Small intestine (tissue), 7 donors: ENCODE measurements around the gene ITLN2. TPM values are rescaled to one million over a fixed set of nuclear protein-coding genes. Genes with fewer than 3 reads are reported as not detected.

ENCODE experiments used
- DNase-seq, 2 donors: peaks; one replicate each; pipeline versions ENCODE4 v3.0.0 to v3.0.0-alpha.2; 2013
- FAIRE-seq: peaks from 2 replicates; lab custom pipeline; 2012; peaks lifted over from hg19 to GRCh38; lab: Jason Lieb, UNC
- H3K27ac ChIP-seq, 3 donors: one replicate each; pipeline ENCODE4 v1.5.1; 2013; ENCODE audit warnings: low read length in 2 of 3, mild to moderate bottlenecking in 2 of 3, control low read depth in 1 of 3, inconsistent platforms in 1 of 3, low read depth in 1 of 3, moderate library complexity in 1 of 3
- H3K27me3 ChIP-seq, 3 donors: one replicate each; pipeline ENCODE4 v1.6.1; 2013; ENCODE audit warnings: low read length in 3 of 3, inconsistent platforms in 1 of 3; ENCODE audit not compliant: control insufficient read depth in 3 of 3, insufficient read depth in 3 of 3
- H3K36me3 ChIP-seq, 3 donors: one replicate each; pipeline ENCODE4 v1.6.1; 2013; ENCODE audit warnings: low read length in 3 of 3, inconsistent platforms in 1 of 3, low read depth in 1 of 3, mild to moderate bottlenecking in 1 of 3, moderate library complexity in 1 of 3; ENCODE audit not compliant: control insufficient read depth in 3 of 3, insufficient read depth in 2 of 3
- H3K4me1 ChIP-seq, 3 donors: one replicate each; pipeline ENCODE4 v1.6.1; 2013; ENCODE audit warnings: low read length in 2 of 3, inconsistent platforms in 1 of 3, low read depth in 1 of 3, mild to moderate bottlenecking in 1 of 3, moderate library complexity in 1 of 3; ENCODE audit not compliant: control insufficient read depth in 3 of 3, insufficient read depth in 2 of 3
- H3K4me3 ChIP-seq, 3 donors: one replicate each; pipeline ENCODE4 v1.5.1; 2013; ENCODE audit warnings: low read length in 3 of 3, control low read depth in 1 of 3, inconsistent platforms in 1 of 3, low read depth in 1 of 3, mild to moderate bottlenecking in 1 of 3, moderate library complexity in 1 of 3
- H3K9me3 ChIP-seq, 2 donors: one replicate each; pipeline ENCODE4 v1.6.1; 2013; ENCODE audit warnings: low read depth in 1 of 2, low read length in 1 of 2; ENCODE audit not compliant: control insufficient read depth in 2 of 2, insufficient read depth in 1 of 2
- WGBS, 3 donors: extraction: QIAGEN DNeasy Blood & Tissue Kit; methylation state at CpG; one replicate each; pipeline ENCODE4 v1.1.7; 2013; 5-methylcytosine and 5-hydroxymethylcytosine counted together
- polyA plus RNA-seq, 4 donors: library from polyadenylated mRNA; stranded (reverse) in 3 of 4; unstranded in 1 of 4; fragments of 200-250 nt in 3 of 4; fragments of 120-200 nt in 1 of 4; gene quantifications; one replicate each; pipeline versions ENCODE4 v1.2.1 to v1.2.3, GENCODE V29; 2013
- donor health status: healthy with polysubstance abuse.
- donor health status: control.
- donor health status: control.
- donor health status: Bipolar disorder and iron deficiency.
- donor health status: healthy.

ITLN2 gene
- polyA plus RNA-seq, 4 donors: 1.7 to 318 (median 62.0) TPM

- H3K27me3 ChIP-seq: peaks cover 0 to 3% (median 0%) of the 10 kb centered on the region in 3 donors
- DNase-seq (no peak), FAIRE-seq (no peak)
- no peak overlapping the region for H3K27ac ChIP-seq
- no peak overlapping the region for H3K4me3 ChIP-seq
- no peaks in the 10 kb centered on the region for H3K4me1 ChIP-seq
- WGBS, 3 donors: 11 to 40% (median 28%) methylated on average over 3 of the region's 3 CpGs
- H3K36me3 ChIP-seq: no peaks in the 10 kb centered on the region
- no peaks in the 10 kb centered on the region for H3K9me3 ChIP-seq
Observed at GRCh38 chr1:160972939-160973338, 18.3 kb upstream of the ITLN2 start.

GRCh38 chr1:160971618-160972056 is 17.0 kb upstream of the ITLN2 start:
- no peaks in the 10 kb centered on the region for H3K36me3 ChIP-seq
- H3K4me3 ChIP-seq: no peak overlapping the region
- peaks cover 0 to 3% (median 0%) of the 10 kb centered on the region in 3 donors for H3K27me3 ChIP-seq
- no peak overlapping the region for H3K27ac ChIP-seq
- FAIRE-seq: no peak
- H3K9me3 ChIP-seq: no peaks in the 10 kb centered on the region
- no peak for DNase-seq
- H3K4me1 ChIP-seq: no peaks in the 10 kb centered on the region
- 38 to 61% (median 50%) methylated on average over 6 of the region's 6 CpGs for WGBS, 3 donors

- no peaks in the 10 kb centered on the region for H3K36me3 ChIP-seq
- no peaks in the 10 kb centered on the region for H3K9me3 ChIP-seq
- WGBS, 3 donors: 24 to 37% (median 32%) methylated on average over 4 of the region's 4 CpGs
- FAIRE-seq (no peak), DNase-seq (no peak)
- no peaks in the 10 kb centered on the region for H3K4me1 ChIP-seq
- no peak overlapping the region for H3K4me3 ChIP-seq
- H3K27ac ChIP-seq: no peak overlapping the region
- H3K27me3 ChIP-seq: no peaks in the 10 kb centered on the region
Observed at GRCh38 chr1:160963521-160963920, 8.9 kb upstream of the ITLN2 start.

GRCh38 chr1:160961419-160961818 is 6.8 kb upstream of the ITLN2 start:
- WGBS, 3 donors: 11 to 38% (median 38%) methylated on average over 1 of the region's 1 CpG

GRCh38 chr1:160956966-160957365 is 2.4 kb upstream of the ITLN2 start:
- Histone ChIP-seq H3K27me3 (no peaks in the 10 kb centered on the region), H3K4me3 (no peak overlapping the region), H3K36me3 (no peaks in the 10 kb centered on the region), H3K4me1 (no peaks in the 10 kb centered on the region), H3K27ac (no peak overlapping the region), H3K9me3 (no peaks in the 10 kb centered on the region)
- FAIRE-seq: no peak
- 67 to 71% (median 67%) methylated on average over 4 of the region's 4 CpGs for WGBS, 3 donors
- DNase-seq: no peak

More at GRCh38 chr1:160961419-160961818, 6.8 kb upstream of the ITLN2 start:
- no peaks in the 10 kb centered on the region for H3K36me3 ChIP-seq
- H3K27me3 ChIP-seq: no peaks in the 10 kb centered on the region
- no peak for DNase-seq
- no peak for FAIRE-seq
- H3K9me3 ChIP-seq: no peaks in the 10 kb centered on the region
- no peak overlapping the region for H3K27ac ChIP-seq
- no peaks in the 10 kb centered on the region for H3K4me1 ChIP-seq
- H3K4me3 ChIP-seq: no peak overlapping the region

- peaks cover 0 to 5% of the 10 kb centered on the region in 2 donors for H3K9me3 ChIP-seq
- no peaks in the 10 kb centered on the region for H3K36me3 ChIP-seq
- WGBS, 3 donors: 78 to 85% (median 84%) methylated on average over 3 of the region's 3 CpGs
- no peak for DNase-seq
- no peak overlapping the region for H3K4me3 ChIP-seq
- FAIRE-seq: no peak
- no peaks in the 10 kb centered on the region for H3K27me3 ChIP-seq
- no peak overlapping the region for H3K27ac ChIP-seq
- peaks cover 0 to 7% (median 1%) of the 10 kb centered on the region in 3 donors for H3K4me1 ChIP-seq
Observed at GRCh38 chr1:160953030-160953429, 1.6 kb downstream of the ITLN2 start.

- DNase-seq (no peak), FAIRE-seq (no peak)
- Histone ChIP-seq H3K27me3 (no peaks in the 10 kb centered on the region), H3K9me3 (peaks cover 0 to 5% of the 10 kb centered on the region in 2 donors), H3K36me3 (no peaks in the 10 kb centered on the region), H3K4me1 (peaks cover 0 to 15% (median 3%) of the 10 kb centered on the region in 3 donors), H3K27ac (no peak overlapping the region), H3K4me3 (no peak overlapping the region)
- 71 to 86% (median 84%) methylated on average over 2 of the region's 2 CpGs for WGBS, 3 donors
Observed at GRCh38 chr1:160952129-160952510, 2.5 kb downstream of the ITLN2 start.

GRCh38 chr1:160951443-160952128 is 3.0 kb downstream of the ITLN2 start:
- H3K9me3 ChIP-seq: peaks cover 0 to 5% of the 10 kb centered on the region in 2 donors
- no peak overlapping the region for H3K27ac ChIP-seq
- peaks cover 0 to 20% (median 3%) of the 10 kb centered on the region in 3 donors for H3K4me1 ChIP-seq
- H3K27me3 ChIP-seq: no peaks in the 10 kb centered on the region
- peak; percentile 86 to 90 for DNase-seq
- WGBS, 3 donors: 45 to 53% (median 50%) methylated on average over 8 of the region's 8 CpGs
- H3K36me3 ChIP-seq: no peaks in the 10 kb centered on the region
- FAIRE-seq: no peak
- no peak overlapping the region for H3K4me3 ChIP-seq
